Fibroblast of skin of back (primary cell): ENCODE results near the gene HMSD. TPM values are rescaled to one million over a fixed set of nuclear protein-coding genes. Genes with fewer than 3 reads are reported as not detected.
"Not testable (repeated sequence)": the region's sequence is repeated elsewhere in the genome, so short reads cannot be mapped to it uniquely, and the experiment has no call there.

Experiments used
- DNase-seq: peaks from one replicate; pipeline ENCODE4 v3.0.0-alpha.2; 2013
- polyA plus RNA-seq, 2 experiments: library from polyadenylated mRNA; unstranded; fragments of 120-200 nt; gene quantifications; one replicate each; pipeline ENCODE4 v1.2.1, GENCODE V29; 2013; ENCODE audit not compliant: insufficient read length in 2 of 2

HMSD gene, protein sequence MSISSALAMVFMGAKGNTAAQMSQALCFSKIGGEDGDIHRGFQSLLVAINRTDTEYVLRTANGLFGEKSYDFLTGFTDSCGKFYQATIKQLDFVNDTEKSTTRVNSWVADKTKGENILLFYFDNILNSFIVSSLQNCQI
- 0.60 TPM for polyA plus RNA-seq (2013, experiment 1 of 2; ENCODE audit: insufficient read length)
- polyA plus RNA-seq (2013, experiment 2 of 2; ENCODE audit: insufficient read length) = not detected

DNA sequence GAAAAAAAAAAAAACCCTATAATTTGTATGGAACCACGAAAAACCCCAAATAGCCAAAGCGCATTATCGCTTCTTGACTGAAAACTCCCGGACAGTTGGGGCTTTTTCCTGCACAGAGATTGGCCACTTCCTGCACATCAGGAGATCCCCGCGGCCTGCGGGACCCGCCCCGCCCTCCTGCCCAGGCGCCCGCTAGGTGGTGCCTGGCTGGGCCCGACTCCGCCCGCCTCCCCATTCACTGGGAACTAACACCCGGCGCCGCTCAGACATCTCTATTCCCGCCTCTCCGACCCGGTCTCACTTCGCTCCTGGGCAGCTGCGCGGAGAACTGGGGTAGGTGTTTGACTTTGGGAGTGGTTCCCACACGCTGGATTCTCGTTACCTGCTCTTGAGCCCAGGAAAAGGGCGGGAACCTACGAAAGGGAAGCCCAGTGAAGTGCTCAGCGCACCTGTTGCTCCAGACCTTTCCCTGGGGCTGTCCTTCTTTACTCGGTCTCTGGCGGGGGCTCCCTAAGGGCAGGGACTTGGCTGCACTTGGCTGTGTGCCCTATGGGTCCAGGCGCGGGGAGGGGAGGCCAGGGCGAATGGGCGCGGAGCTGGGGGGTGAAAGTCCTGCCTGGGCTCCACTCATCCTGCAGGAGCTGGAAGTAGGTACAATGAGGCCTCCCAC lies at the start of gene HMSD:
TSS of gene HMSD (plus strand) at position 234 of the 670 bp plus-strand sequence. CDS start 4,155 bp downstream, outside the sequence.
- DNase-seq = no peak

DNA sequence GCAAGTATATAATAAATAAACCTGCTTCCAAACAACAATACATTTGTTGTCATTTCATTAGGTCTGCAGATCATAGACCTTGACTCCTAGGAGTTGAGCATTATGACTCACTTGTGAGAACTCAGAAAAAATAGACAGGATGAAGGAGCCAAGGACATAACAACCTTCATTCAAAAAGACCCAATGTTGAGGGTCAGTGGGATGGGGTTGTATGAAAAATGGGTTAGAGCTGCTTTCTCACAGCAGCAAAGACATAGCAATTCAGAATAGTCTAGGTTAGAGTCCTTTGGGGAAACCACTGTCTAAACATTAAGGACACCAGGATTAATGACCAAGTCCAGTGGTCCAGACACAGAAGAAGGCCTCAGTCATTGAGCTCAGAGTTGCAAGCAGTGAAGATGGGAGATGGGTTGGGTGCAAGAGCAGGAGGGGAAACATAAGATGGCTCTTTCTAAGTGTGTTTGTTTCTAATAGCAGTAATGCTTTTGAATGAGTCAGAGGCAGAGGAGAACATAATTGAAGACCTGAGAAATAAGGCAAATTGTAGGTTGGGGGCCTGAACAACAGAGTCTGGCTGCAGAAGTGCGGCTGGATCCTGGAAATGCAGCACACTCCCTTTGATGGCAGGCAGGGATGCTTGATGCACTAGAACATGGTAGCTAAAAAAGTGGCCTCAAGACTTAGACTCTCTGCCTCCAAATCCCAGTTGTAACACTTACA lies 45.1 kb upstream of the HMSD start:
- DNase-seq = no peak

DNA sequence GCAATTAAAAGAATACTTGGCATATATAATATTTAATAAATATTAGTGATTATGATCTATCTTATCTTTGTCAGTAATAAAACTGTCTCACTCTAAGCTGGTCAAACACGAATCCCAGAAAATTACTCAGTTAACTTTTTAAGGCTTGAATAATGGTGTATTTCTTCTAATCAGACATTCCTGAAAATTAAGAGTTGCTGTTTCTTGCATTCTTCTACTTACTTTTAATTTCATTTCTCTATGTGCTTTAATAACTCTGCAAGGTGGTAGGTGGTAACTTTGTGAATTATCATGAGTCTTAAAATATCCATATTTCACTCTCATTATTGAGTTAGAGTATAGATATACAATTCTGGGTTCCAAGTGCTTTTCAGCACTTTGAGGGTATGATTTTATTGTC lies 44.4 kb upstream of the HMSD start:
- no peak for DNase-seq

DNA sequence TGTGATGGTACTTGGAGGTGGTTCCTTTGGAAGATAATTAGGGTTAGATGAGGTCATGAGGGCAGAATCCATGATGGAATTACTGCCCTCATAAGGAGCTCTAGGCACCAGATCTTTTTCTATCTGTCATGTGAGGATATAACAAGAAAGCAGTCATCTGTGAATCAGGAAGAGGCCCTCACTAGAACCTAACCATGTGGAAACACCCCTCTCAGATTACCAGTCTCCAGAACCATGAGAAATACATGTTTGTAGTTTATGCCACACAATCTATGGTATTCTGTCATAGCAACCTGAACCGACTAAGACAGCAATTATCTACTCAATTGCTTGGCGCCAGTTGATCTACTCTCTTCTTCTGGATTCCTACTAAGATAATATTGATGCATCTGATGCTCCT lies 43.7 kb upstream of the HMSD start:
- DNase-seq = no peak

DNA sequence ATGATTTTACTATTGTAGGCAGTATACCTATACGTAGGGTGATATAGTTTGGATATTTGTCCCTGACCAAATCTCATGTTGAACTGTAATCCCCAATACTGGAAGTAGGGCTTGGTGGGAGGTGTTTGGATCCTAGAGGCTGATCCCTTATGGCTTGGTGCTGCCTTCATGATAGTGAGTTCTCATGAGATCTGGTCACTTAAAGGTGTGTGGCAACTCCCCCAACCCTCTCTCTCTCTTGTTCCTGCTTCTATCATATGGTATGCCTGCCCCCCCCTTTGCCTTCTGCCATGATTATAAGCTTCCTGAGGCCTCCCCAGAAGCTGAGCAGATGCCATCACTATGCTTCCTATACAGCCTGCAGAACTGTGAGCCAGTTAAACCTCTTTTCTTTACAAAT lies 43.0 kb upstream of the HMSD start:
- no peak for DNase-seq

DNA sequence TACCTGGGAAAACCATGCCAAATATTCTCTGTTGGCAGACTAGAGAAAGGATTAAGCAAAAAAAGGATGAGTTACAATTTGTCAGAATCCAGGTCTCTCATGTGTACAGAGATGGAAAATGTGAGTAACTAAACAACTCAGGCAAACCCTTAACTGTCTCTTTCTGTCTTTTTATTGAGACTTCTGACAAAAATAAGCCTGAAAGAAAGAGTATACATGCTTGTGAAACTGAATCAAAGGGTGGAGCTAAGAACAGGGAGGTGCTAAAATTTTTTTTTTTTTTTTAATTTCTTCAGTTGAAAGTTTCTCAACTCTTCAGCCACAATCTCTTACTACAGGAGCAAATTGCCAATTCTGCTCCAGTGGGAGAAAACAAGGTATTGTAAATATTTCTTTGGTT lies 41.4 kb upstream of the HMSD start, which contains the start of gene SERPINB10:
TSS of gene SERPINB10 (plus strand) at position 295 of the 400 bp plus-strand sequence. CDS start 7,553 bp downstream, outside the sequence.
- no peak for DNase-seq

DNA sequence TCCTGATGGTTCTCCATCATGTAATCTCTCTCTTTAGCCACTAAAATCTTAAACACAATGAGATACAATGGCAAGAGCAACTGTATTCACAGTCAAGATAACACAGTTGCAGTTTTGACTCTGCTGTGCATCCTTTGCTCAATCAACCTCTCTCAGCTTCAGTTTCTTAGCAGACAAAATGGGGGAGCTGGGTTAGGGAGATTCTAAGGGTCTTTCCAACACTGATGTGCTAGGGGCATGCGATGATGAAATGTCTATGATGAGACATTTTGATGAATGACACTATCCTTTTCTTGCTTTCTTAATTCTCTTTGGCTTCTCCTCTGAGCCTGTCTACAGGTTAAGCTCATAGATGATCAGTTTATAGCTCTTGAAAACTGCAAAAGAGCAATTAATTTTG lies 40.2 kb upstream of the HMSD start:
- no peak for DNase-seq

DNA sequence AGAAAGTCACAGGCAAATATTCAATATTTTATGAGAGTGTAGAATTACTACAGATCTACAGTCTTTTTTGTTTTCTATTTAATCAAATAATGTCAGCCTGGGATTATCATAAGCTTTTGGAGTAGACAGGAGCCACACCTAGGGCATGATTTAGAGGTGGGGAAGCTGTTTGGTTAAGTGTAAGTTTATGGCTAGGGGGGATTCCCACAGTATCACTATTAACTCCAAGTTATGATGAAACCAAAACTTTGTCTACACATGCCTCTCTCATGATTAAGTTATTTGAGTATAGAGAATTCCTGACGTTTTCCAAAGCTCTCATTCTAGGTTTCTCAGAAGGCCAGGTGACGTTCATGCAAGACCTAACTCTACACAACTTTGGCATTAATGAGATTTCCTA lies 39.2 kb upstream of the HMSD start:
- no peak for DNase-seq

DNA sequence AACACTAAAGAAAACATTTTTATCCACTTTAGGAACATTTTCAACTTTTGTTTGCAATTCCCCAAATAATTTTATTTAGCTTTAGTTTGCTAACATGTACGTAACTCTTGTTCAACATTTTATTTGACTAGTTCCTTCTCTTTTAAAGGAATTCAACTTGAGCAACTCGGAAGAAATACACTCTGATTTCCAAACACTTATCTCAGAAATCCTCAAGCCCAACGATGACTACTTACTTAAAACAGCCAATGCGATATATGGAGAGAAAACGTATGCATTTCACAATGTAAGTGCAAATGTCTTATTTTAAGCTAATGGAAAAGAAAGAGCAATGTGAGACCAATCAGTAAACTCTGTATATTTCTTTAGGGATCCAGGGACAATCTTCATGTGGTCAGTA lies 31.3 kb upstream of the HMSD start:
- no peak for DNase-seq

DNA sequence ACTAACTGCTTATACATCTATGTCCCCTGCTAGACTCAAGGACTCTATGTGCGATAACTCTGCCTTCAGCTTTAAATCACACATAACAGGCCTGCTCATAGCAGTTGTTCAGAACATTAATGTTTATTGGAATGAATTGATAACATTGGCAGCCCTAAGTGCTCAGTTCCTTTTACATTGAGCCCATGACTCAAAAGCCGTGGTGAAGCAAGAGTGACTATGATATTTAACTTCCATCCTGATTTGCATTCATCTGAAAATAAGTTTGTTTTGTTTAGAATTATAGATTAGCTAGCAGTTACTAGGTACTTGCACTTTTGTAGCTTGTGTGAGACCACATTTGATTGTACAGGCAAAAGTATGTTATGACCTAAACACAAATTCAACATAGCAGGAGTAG lies 27.1 kb upstream of the HMSD start:
- DNase-seq = no peak

DNA sequence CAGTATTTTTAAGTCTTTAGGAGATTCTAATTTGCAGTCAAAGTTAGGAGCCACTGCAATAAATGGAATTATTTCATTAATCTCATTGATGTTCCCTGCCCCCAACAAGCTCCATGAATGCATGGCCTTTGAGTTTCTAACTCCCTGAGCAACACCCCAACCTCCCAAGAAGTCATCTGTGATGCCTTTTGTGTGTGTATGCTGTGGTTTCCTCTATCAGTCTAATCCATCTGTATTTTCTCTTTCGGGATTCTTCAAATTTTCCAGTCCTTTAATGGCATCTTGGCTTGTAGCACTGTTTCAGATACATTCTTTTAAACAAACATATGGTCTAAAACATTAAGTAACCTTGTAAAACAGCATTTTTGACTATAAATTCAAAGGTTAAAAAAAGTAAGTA lies 24.6 kb upstream of the HMSD start:
- DNase-seq = peak; percentile 57

DNA sequence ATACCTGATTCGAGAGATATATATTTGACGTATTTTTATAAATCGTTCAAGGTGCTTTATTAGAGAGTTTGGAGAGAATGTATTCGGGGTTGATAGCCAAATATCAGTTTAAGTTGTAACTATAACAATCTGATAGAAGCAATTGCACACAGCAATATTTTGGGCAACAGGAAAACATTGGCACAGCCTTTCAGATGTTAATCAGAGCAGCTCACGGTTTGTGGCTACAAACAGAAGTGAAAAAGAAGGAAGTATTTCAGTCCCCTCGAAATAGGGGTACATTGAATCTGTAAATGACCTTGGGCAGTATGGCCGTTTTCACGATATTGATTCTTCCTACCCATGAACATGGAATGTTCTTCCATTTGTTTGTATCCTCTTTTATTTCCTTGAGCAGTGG lies 20.8 kb upstream of the HMSD start:
- DNase-seq = no peak

DNA sequence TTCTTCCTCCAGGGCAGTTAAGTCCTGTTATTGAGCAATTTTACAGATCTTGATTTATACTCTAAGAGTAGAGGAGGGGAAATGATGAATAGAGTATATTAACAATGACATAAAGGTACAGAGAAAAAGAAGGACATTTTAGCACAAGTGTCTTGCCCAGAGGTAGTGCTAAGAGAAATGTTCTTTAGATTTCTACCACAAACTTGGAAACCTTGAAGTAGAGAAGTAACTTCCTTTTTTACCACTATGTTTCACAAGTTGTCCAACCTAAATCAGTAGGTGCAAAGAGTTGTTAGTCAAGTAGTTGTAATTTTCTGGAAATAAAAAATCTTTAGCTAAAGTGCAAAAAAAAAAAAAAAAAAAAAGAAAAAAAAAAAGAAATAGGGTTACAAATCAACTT lies 19.7 kb upstream of the HMSD start:
- not testable (repeated sequence) for DNase-seq

DNA sequence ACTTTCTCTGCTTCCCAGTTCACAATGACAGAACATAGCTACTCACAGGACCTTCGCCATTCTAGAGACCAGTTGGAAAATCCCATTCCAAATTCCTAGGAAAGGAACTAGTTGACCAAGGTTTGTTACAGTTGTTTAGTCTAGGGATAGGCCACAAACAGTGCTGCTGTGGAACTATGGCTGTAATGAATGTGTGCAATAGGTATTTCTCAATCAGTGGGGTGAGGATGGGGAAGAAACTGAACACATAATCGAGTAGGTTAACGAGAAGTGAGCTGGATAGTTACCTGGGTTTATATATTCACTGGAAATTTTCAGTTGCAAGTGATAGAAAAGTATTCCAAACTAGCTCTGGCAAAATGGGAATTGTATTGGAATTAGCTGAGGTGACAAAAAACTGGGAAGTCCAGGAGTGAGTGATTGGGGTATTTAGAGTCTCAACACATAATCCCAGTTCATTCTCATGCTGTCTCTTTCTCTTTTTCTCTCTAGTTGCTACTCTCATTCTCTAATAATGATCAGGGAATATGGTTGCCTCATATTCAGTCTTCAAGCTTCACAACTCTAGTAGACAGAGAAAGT lies 18.2 kb upstream of the HMSD start:
- no peak for DNase-seq

DNA sequence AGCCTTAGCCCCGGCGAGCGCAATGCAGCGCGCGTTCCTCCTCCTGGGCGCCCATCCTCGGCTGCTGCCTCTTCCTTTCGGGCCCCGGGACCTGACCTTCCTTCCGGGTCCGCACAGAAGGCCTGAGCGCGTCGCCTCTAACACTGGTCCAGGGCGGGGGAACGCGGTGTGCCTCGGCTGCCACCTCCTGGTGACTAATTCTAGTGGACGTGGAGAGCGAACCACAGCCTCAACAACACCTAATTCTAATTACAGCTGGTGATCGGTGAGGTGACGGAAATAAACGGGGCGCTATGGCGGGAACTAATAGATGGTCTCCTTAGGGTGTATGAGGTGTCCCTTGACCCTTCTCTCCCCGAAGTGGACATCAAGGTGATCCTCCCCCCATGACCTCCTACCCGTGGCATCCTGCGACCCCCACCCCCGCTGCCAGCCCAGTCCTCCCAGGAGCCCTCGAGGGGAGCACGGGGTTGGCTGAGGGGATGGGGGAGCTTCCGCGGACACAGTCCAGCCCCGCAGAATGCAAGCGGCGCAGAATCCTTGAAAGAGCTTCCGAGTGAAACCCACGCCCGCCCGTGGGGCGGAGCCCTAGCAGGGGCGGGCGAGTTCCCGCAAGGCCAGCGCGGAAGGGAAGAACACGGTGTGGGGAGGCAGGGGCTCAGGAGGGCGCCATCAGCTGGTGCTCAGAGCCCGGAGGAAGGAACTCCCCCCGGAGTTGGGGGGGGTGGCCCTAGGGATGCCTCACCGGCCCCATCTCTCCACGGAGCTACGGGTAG lies 12.8 kb upstream of the HMSD start:
- peak; percentile 74 for DNase-seq

DNA sequence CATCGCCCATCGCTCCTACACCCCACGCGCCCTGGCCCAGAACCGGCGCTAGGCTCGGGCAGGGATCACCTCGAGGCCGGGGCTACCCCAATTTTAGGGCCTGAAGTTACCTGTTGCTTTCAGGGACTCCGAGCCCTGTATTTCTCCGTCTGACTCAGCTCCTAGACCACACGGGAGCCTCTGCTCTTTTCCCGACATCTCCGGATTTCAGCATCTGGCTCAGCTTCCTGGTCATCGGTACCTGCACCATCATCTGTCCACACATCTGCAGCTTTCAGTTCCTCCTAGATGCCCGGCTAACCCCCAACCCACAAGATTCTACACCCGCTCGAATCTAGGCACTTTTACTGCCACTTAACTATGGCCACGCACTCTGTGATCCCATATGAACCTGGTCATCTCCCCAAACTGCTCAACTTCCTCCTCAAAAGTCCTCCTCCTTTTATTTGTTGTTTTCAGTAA lies 12.1 kb upstream of the HMSD start:
- DNase-seq = no peak

DNA sequence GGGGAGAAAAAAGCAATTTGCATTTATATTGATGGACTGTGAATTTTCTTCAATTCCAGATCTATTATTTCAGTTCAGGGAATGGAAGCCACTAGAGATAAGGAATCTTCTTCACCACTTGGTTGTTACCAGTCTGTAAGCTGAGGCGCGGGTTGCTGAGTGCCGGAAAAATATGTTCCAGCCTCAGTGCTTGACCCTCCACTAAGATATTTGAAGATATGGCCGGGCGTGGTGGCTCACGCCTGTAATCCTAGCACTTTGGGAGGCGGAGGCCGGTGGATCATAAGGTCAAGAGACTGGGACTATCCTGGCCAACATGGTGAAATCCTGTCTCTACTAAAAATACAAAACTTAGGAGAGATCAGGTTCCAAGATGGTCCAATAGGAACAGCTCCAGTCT lies 9.1 kb upstream of the HMSD start:
- no peak for DNase-seq

DNA sequence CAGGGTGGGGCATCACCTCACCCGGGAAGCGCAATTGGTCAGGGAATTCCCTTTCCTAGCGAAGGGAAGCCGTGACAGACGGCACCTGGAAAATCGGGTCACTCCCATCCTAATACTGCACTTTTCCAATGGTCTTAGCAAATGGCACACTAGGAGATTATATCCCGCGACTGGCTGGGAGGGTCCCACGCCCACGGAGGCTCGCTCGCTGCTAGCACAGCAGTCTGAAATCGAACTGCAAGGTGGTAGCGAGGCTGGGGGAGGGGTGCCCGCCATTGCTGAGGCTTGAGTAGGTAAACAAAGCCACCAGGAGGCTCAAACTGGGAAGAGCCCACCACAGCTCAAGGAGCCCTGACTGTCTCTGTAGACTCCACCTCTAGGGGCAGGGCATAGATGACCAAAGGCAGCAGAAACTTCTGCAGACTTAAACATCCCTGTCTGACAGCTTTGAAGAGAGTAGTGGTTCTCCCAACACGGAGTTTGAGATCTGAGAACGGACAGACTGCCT lies 8.5 kb upstream of the HMSD start:
- not testable (repeated sequence) for DNase-seq

DNA sequence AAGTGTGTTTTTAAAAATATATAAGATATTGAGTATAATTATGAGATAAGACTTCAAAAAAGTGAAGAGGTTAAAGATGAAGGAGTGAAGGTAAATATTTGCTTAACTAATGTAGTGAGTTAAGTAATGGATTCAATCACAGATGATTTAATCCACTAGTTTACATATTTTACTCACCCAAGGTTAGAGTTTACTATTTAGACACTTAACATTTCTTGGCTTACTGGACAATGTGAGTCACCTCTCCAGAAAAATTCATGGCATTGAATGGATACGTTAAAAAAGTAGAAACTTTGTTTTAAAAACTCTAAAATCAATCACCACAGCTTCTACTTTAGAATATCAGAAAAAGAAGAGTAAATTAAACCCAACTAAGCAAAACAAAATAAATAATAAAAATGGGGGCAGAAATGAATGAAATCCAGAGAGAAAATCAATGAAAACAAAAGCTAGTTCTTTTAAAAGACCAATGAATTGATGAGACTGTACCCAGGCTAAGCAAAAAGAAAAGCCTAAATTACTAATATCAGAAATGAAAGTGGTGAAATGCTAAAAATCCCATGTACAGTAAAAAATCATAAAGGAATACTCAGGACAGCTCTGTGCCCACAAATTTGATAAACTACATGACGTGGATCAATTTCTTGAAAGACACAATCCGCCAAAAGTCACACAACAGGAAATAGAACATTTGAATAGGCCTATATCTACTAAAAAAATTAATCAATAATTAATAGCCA lies 1.9 kb upstream of the HMSD start:
- no peak for DNase-seq

DNA sequence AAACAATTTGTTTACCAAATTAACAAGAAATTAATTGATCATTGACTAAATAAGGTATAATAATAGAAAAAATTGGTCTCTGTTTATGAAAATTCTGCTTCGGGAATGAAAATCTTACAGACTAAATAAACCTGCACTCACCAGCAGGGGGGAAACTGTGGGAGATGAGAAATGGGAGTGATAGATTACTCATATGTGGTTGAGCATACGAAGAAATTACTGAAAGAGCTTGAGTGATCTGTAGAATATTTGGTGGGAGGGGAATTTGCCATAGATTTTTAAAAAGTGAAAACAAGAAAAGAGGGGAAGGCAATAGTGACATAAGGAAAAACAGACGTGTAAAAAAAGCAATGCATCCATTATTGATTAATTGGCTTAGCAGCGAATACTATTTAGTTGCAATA lies 2.2 kb downstream of the HMSD start:
- DNase-seq = peak; percentile 57

DNA sequence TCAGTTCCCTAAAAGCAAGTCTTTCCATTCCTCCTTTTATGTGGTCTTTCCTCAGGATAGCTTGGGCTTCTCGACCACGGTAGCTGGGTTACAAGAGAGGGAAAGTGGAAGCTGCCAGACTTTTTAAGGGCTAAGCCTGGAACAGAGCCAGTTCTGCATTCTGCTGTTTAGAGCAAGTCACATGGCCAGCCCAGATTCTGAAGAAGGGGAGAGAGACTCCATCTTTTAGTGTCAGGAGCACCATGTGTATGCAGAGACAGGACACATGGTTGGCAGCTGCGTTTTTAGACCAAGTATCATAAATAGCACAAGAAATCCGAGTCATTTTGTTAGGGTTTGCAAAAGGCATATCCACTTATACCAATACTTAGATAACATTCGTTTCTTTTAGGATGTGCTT lies 4.7 kb downstream of the HMSD start:
- DNase-seq = no peak

DNA sequence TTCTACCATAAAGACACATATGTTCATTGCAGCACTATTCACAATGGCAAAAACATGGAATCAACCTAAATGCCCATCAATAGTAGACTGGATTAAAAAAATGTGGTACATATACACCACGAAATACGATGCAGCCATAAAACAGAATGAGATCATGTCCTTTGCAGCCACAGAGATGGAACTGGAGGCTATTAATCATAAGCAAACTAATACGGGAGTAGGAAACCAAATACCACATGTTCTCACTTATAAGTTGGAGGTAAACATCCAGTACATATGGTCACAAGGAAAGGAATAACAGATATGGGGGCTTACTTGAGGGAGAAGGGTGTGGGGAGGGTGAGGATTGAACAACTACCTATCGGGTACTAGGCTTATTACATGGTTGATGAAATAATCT lies 7.7 kb downstream of the HMSD start:
- no peak for DNase-seq
